OCI-LY7 (cell line): ENCODE measurements around the gene GADD45GIP1. TPM values are rescaled to one million over a fixed set of nuclear protein-coding genes. Genes with fewer than 3 reads are reported as not detected.

Experiments used
- BruUV-seq: library from RNA; stranded (reverse); fragments of 400-500 nt; replicated peaks from 2 replicates; lab custom pipeline; 2021; lab: Mats Ljungman, UMichigan
- CTCF ChIA-PET: fragments of 300-600 bp; sonication (Branson Sonifier 250); formaldehyde crosslinking; loops from one replicate; lab custom pipeline; 2022; ENCODE audit warnings: antibody characterized with exemption; ENCODE audit not compliant: unreplicated experiment; lab: Charles Lee
- POLR2A ChIA-PET: fragments of 300-600 bp; sonication (Branson Sonifier 250); formaldehyde crosslinking; loops from one replicate; lab custom pipeline; 2022; ENCODE audit warnings: antibody characterized with exemption; lab: Charles Lee
- DNase-seq: peaks from one replicate; pipeline ENCODE4 v3.0.0-alpha.2; 2015; ENCODE audit warnings: low spot score
- H2AFZ ChIP-seq: fragments of 200-600 bp; sonication (generic), shearing (Covaris generic); 2 replicates; pipeline ENCODE4 v1.6.1; 2014; ENCODE audit warnings: mild to moderate bottlenecking, antibody characterized with exemption, low read length, moderate library complexity
- H3K27ac ChIP-seq: fragments of 200-600 bp; sonication (generic); 2 replicates; pipeline ENCODE4 v1.5.1; 2014; ENCODE audit warnings: mixed run types, low read depth, mild to moderate bottlenecking, moderate library complexity, low read length, inconsistent platforms; ENCODE audit not compliant: poor library complexity, severe bottlenecking
- H3K36me3 ChIP-seq: fragments of 200-600 bp; sonication (generic); 2 replicates; pipeline ENCODE4 v1.6.1; 2014; ENCODE audit warnings: mild to moderate bottlenecking, antibody characterized with exemption, low read length, moderate library complexity, mixed read lengths; ENCODE audit not compliant: insufficient read depth
- H3K4me1 ChIP-seq: fragments of 200-600 bp; sonication (generic); 2 replicates; pipeline ENCODE4 v1.5.1; 2014; ENCODE audit warnings: mild to moderate bottlenecking, low read length; ENCODE audit not compliant: insufficient read depth, poor library complexity, severe bottlenecking
- H3K4me2 ChIP-seq: fragments of 200-600 bp; sonication (generic); 2 replicates; pipeline ENCODE4 v1.6.1; 2014; ENCODE audit warnings: mild to moderate bottlenecking, low read length
- H3K4me3 ChIP-seq: fragments of 200-600 bp; sonication (generic); 2 replicates; pipeline ENCODE4 v1.5.1; 2014; ENCODE audit warnings: mild to moderate bottlenecking, low read depth, low read length; ENCODE audit not compliant: poor library complexity, severe bottlenecking
- H3K79me2 ChIP-seq: fragments of 200-600 bp; sonication (generic); 2 replicates; pipeline ENCODE4 v1.6.1; 2016; ENCODE audit warnings: low read depth, mild to moderate bottlenecking, low read length, moderate library complexity, mixed read lengths; ENCODE audit not compliant: insufficient read depth
- H3K9me2 ChIP-seq: fragments of 200-600 bp; sonication (generic); 2 replicates; pipeline ENCODE4 v1.6.1; 2016; ENCODE audit warnings: mild to moderate bottlenecking, low read length, mixed read lengths; ENCODE audit not compliant: insufficient read depth
- H3K9me3 ChIP-seq: fragments of 200-600 bp; sonication (generic); 2 replicates; pipeline ENCODE4 v1.6.1; 2014; ENCODE audit warnings: mild to moderate bottlenecking, mixed run types, low read length, mixed read lengths
- H4K20me1 ChIP-seq: fragments of 200-600 bp; sonication (generic); 2 replicates; pipeline ENCODE4 v1.6.1; 2014; ENCODE audit warnings: mild to moderate bottlenecking, antibody characterized with exemption, low read length, moderate library complexity, mixed read lengths; ENCODE audit not compliant: insufficient read depth
- CTCF ChIP-seq: fragments of 200-600 bp; sonication (generic); conservative IDR thresholded peaks from 2 replicates; pipeline ENCODE4 v1.5.1; 2014; ENCODE audit warnings: mild to moderate bottlenecking, antibody characterized with exemption, low read length, moderate library complexity, mixed read lengths
- EZH2phosphoT487 ChIP-seq: fragments of 200-600 bp; sonication (generic); IDR thresholded peaks from 2 replicates; pipeline ENCODE4 v1.6.1; 2018; ENCODE audit warnings: low read depth, borderline replicate concordance, mild to moderate bottlenecking, mixed run types, antibody characterized with exemption, low read length, moderate library complexity, mixed read lengths
- intact Hi-C: fragments of 100-400 bp; cut with micrococcal nuclease; formaldehyde crosslinking; loops from one replicate; pipeline ENCODE4 v1.10.0; 2022; ENCODE audit not compliant: unreplicated experiment
- total RNA-seq, 2 experiments: library from RNA; depleted of rRNA in 1 of 2; stranded (reverse); fragments of >200 nt in 1 of 2; shearing (Covaris generic) in 1 of 2; gene quantifications; 2 replicates each; pipeline ENCODE4 v1.2.3, GENCODE V29; 2014 to 2022

Gene GADD45GIP1
- total RNA-seq, 2 experiments from 2014 or later, result 29.5 to 32.4 TPM

DNA sequence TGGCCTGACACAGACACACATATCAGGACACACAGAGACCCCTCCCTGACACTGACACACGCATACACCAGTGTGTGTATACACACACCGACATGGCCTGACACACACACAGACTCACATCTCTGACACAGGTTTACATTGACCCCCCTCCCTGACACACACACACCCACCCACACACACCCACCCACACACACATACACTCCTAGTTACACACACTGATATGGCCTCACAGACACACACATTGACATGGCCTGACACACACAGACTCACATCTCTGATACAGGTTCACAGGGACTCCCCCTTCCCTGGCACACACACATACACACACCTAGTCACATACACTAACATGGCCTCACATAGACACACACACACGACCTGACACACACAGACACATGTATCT lies 33.8 kb upstream of the GADD45GIP1 start:
- no TSS peak for BruUV-seq
- ChIA-PET CTCF (no interaction called here), POLR2A (no interaction called here)
- no peak overlapping the region for H3K4me2 ChIP-seq
- H2AFZ ChIP-seq, result no peak overlapping the region
- H3K4me1 ChIP-seq, result no peaks in the 10 kb centered on the region
- no peaks in the 10 kb centered on the region for H3K79me2 ChIP-seq
- H3K9me2 ChIP-seq, result no peaks in the 10 kb centered on the region
- H3K27ac ChIP-seq, result no peak overlapping the region
- no peaks in the 10 kb centered on the region for H3K9me3 ChIP-seq
- intact Hi-C loops, result no loop called here
- DNase-seq, result no peak
- H4K20me1 ChIP-seq, result no peaks in the 10 kb centered on the region
- no peak overlapping the region for H3K4me3 ChIP-seq
- H3K36me3 ChIP-seq, result no peaks in the 10 kb centered on the region
- no peak for TF ChIP-seq EZH2phosphoT487
- TF ChIP-seq CTCF, result no peak

- H3K9me2 ChIP-seq, result no peaks in the 10 kb centered on the region
- intact Hi-C loops, result no loop called here
- CTCF ChIA-PET, result no interaction called here
- H3K36me3 ChIP-seq, result no peaks in the 10 kb centered on the region
- H3K4me3 ChIP-seq, result no peak overlapping the region
- no peaks in the 10 kb centered on the region for H3K9me3 ChIP-seq
- POLR2A ChIA-PET, result no interaction called here
- no peak overlapping the region for H2AFZ ChIP-seq
- DNase-seq, result no peak
- no peak for TF ChIP-seq EZH2phosphoT487
- no peak for TF ChIP-seq CTCF
- H4K20me1 ChIP-seq, result no peaks in the 10 kb centered on the region
- BruUV-seq, result no TSS peak
- H3K79me2 ChIP-seq, result no peaks in the 10 kb centered on the region
- H3K4me1 ChIP-seq, result no peaks in the 10 kb centered on the region
- H3K27ac ChIP-seq, result no peak overlapping the region
- H3K4me2 ChIP-seq, result no peak overlapping the region
Measured at GRCh38 chr19:12990431-12990830, 33.4 kb upstream of the GADD45GIP1 start.

GRCh38 chr19:12987781-12988180 lies 30.8 kb upstream of the GADD45GIP1 start:
- no peaks in the 10 kb centered on the region for H3K36me3 ChIP-seq
- intact Hi-C loops, result no loop called here
- no peak overlapping the region for H3K27ac ChIP-seq
- no peak overlapping the region for H2AFZ ChIP-seq
- TF ChIP-seq EZH2phosphoT487 (no peak), CTCF (no peak)
- ChIA-PET POLR2A (no interaction called here), CTCF (no interaction called here)
- H3K4me3 ChIP-seq, result no peak overlapping the region
- H3K4me1 ChIP-seq, result no peaks in the 10 kb centered on the region
- H3K79me2 ChIP-seq, result no peaks in the 10 kb centered on the region
- H4K20me1 ChIP-seq, result no peaks in the 10 kb centered on the region
- H3K9me3 ChIP-seq, result no peaks in the 10 kb centered on the region
- H3K4me2 ChIP-seq, result no peak overlapping the region
- peak; percentile 30 for DNase-seq
- H3K9me2 ChIP-seq, result no peaks in the 10 kb centered on the region
- no TSS peak for BruUV-seq
